Keratinocyte (primary cell): ENCODE results near the gene ACSM2B. TPM values are rescaled to one million over a fixed set of nuclear protein-coding genes. Genes with fewer than 3 reads are reported as not detected.
"Not testable (repeated sequence)": the region's sequence is repeated elsewhere in the genome, so short reads cannot be mapped to it uniquely, and the experiment has no call there.

Experiments used
- DNase-seq: peaks from one replicate; pipeline ENCODE4 v3.0.0-alpha.2; 2011; ENCODE audit warnings: low read depth, missing footprints, low spot score
- FAIRE-seq: peaks from 2 replicates; lab custom pipeline; 2011; peaks lifted over from hg19 to GRCh38; lab: Jason Lieb, UNC
- H2AFZ ChIP-seq: 2 replicates; pipeline ENCODE4 v1.6.0; 2012; ENCODE audit warnings: low read length, control low read depth, inconsistent platforms; ENCODE audit not compliant: control insufficient read depth
- H3K27ac ChIP-seq: 2 replicates; pipeline ENCODE4 v1.5.1; 2011; ENCODE audit warnings: low read length; ENCODE audit not compliant: control insufficient read depth, insufficient read depth
- H3K27me3 ChIP-seq: 3 replicates; pipeline ENCODE4 v1.6.0; 2011; ENCODE audit warnings: low read length; ENCODE audit not compliant: control insufficient read depth, insufficient read depth; ENCODE audit errors: extremely low read depth
- H3K36me3 ChIP-seq, 2 experiments: 2 replicates in 1 of 2; 3 replicates in 1 of 2; pipeline ENCODE4 v1.5.1; 2011; ENCODE audit warnings: low read length in 2 of 2, mild to moderate bottlenecking in 1 of 2; ENCODE audit not compliant: control insufficient read depth in 2 of 2, insufficient read depth in 2 of 2; ENCODE audit errors: extremely low read depth in 1 of 2
- H3K4me1 ChIP-seq: 3 replicates; pipeline ENCODE4 v1.5.1; 2011; ENCODE audit warnings: low read length; ENCODE audit not compliant: control insufficient read depth, insufficient read depth; ENCODE audit errors: extremely low read depth
- H3K4me2 ChIP-seq: 3 replicates; pipeline ENCODE4 v1.6.0; 2011; ENCODE audit warnings: low read depth, low read length; ENCODE audit not compliant: control insufficient read depth, insufficient read depth; ENCODE audit errors: extremely low read depth
- H3K4me3 ChIP-seq, 3 experiments: fragments of 200-600 bp in 1 of 3; sonication (generic) in 1 of 3; 2 replicates in 2 of 3; 3 replicates in 1 of 3; pipeline ENCODE4 v1.5.1; 2011 to 2016; ENCODE audit warnings: low read length in 3 of 3, mild to moderate bottlenecking in 3 of 3, control low read depth in 2 of 3, inconsistent platforms in 1 of 3, low read depth in 1 of 3, mixed read lengths in 1 of 3, mixed run types in 1 of 3, moderate library complexity in 1 of 3; ENCODE audit not compliant: control insufficient read depth in 2 of 3, insufficient read depth in 2 of 3; ENCODE audit errors: extremely low read depth in 1 of 3
- H3K79me2 ChIP-seq: 2 replicates; pipeline ENCODE4 v1.6.0; 2012; ENCODE audit warnings: low read length; ENCODE audit not compliant: control insufficient read depth, insufficient read depth
- H3K9ac ChIP-seq: 3 replicates; pipeline ENCODE4 v1.6.0; 2011; ENCODE audit warnings: low read length; ENCODE audit not compliant: control insufficient read depth, insufficient read depth; ENCODE audit errors: extremely low read depth
- H3K9me1 ChIP-seq: 3 replicates; pipeline ENCODE4 v1.6.0; 2011; ENCODE audit warnings: low read length; ENCODE audit not compliant: control insufficient read depth, insufficient read depth; ENCODE audit errors: extremely low read depth
- H3K9me3 ChIP-seq: 2 replicates; pipeline ENCODE4 v1.5.1; 2012; ENCODE audit warnings: low read depth, low read length; ENCODE audit not compliant: control insufficient read depth
- H4K20me1 ChIP-seq: 3 replicates; pipeline ENCODE4 v1.6.0; 2011; ENCODE audit warnings: low read length; ENCODE audit not compliant: control insufficient read depth, insufficient read depth; ENCODE audit errors: extremely low read depth
- CTCF ChIP-seq, 3 experiments: IDR thresholded peaks in 1 of 3; conservative IDR thresholded peaks in 1 of 3; optimal IDR thresholded peaks in 1 of 3; 2 replicates in 2 of 3; 3 replicates in 1 of 3; pipeline versions ENCODE3 to v1.5.1; 2011; ENCODE audit warnings: low read length in 3 of 3, mild to moderate bottlenecking in 3 of 3, moderate library complexity in 2 of 3, control low read depth in 1 of 3, inconsistent platforms in 1 of 3; ENCODE audit not compliant: insufficient read depth in 2 of 3; ENCODE audit errors: extremely low read depth in 1 of 3
- EZH2 ChIP-seq: IDR thresholded peaks from one replicate; pipeline ENCODE4 v1.6.1; 2012; ENCODE audit warnings: inconsistent platforms, mild to moderate bottlenecking, low read length, moderate library complexity
- dilution Hi-C: fragments of 300-500 bp; cut with MboI; formaldehyde crosslinking; loops from one replicate; pipeline ENCODE4 v1.7.0; 2020; ENCODE audit warnings: low sequenced_read_pairs; ENCODE audit not compliant: extremely low pct_ligation_motif_present
- polyA plus RNA-seq, 5 experiments: library from polyadenylated mRNA; depleted of rRNA in 3 of 5; stranded (reverse) in 3 of 5; stranded (forward) in 1 of 5; unstranded in 1 of 5; fragments of >200 nt; gene quantifications; 1 replicate in 1 of 5; 2 replicates in 3 of 5; 3 replicates in 1 of 5; pipeline versions ENCODE4 v1.2.1 to v1.2.3, GENCODE V29; 2011 to 2012; ENCODE audit warnings: missing spikeins in 2 of 5, low read depth in 1 of 5, low replicate concordance in 1 of 5

The ACSM2B gene
- polyA plus RNA-seq, 1 donor (not counting 4 experiments of a cell fraction or from before 2014, with no cell fraction given): not detected

- Histone ChIP-seq H4K20me1 (no peaks in the 10 kb centered on the region), H3K27ac (no peak overlapping the region), H3K9me1 (no peaks in the 10 kb centered on the region), H3K79me2 (no peaks in the 10 kb centered on the region), H3K4me2 (no peak overlapping the region), H3K9me3 (no peaks in the 10 kb centered on the region), H2AFZ (no peak overlapping the region), H3K36me3 (no peaks in the 10 kb centered on the region), H3K4me3 (no peak overlapping the region), H3K9ac (no peak overlapping the region), H3K27me3 (no peaks in the 10 kb centered on the region), H3K4me1 (no peaks in the 10 kb centered on the region)
- no peak for DNase-seq
- FAIRE-seq: no peak
- TF ChIP-seq EZH2: no peak
- no peak for TF ChIP-seq CTCF (optimal IDR thresholded peaks at IDR 0.05 in 1 of 3, IDR thresholded peaks at IDR 0.05 in 1 of 3, conservative IDR thresholded peaks at IDR 0.05 in 1 of 3; ENCODE audit: extremely low read depth in 1 of 3, insufficient read depth in 2 of 3, low read length in 3 of 3)
- dilution Hi-C loops: no loop called here
Measured at GRCh38 chr16:20538687-20539086, 37.5 kb downstream of the ACSM2B start.

GRCh38 chr16:20538181-20538580, 38.0 kb downstream of the ACSM2B start:
- no peaks in the 10 kb centered on the region for H3K27me3 ChIP-seq
- no peak overlapping the region for H2AFZ ChIP-seq
- H3K27ac ChIP-seq: no peak overlapping the region
- DNase-seq (no peak), FAIRE-seq (no peak)
- no peaks in the 10 kb centered on the region for H3K4me1 ChIP-seq
- no peaks in the 10 kb centered on the region for H3K79me2 ChIP-seq
- no peaks in the 10 kb centered on the region for H3K36me3 ChIP-seq
- H3K9me3 ChIP-seq: no peaks in the 10 kb centered on the region
- no peak overlapping the region for H3K4me3 ChIP-seq
- no peak overlapping the region for H3K4me2 ChIP-seq
- no peak overlapping the region for H3K9ac ChIP-seq
- H4K20me1 ChIP-seq: no peaks in the 10 kb centered on the region
- TF ChIP-seq CTCF (optimal IDR thresholded peaks at IDR 0.05 in 1 of 3, IDR thresholded peaks at IDR 0.05 in 1 of 3, conservative IDR thresholded peaks at IDR 0.05 in 1 of 3; ENCODE audit: extremely low read depth in 1 of 3, insufficient read depth in 2 of 3, low read length in 3 of 3) (no peak), EZH2 (no peak)
- dilution Hi-C loops: no loop called here
- no peaks in the 10 kb centered on the region for H3K9me1 ChIP-seq

DNA sequence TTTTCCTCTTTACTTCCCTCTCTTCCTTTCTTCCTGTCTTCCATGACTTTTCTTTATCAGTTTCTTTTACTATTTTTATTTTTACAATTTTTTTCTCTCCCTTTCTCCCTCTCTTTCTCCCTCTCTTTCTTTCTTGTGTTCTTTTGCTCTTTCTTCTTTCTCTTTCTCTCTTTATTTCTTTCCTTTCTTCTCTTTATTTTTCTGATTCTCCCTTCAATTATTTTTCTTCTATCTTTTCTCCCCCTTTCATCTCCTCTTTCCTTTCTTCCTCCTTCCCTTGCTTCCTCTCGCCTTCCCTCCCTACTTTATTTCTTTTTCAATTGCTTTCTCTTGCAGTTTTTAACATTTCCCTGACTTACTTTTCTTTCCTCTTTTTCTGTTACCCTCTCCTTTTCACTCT, 39.5 kb downstream of the ACSM2B start:
- H4K20me1 ChIP-seq, H3K4me3 ChIP-seq, H3K9me3 ChIP-seq, H3K27me3 ChIP-seq, FAIRE-seq, H3K27ac ChIP-seq, H3K79me2 ChIP-seq, H3K9me1 ChIP-seq, dilution Hi-C loops, DNase-seq, H3K4me2 ChIP-seq, H3K9ac ChIP-seq, H3K4me1 ChIP-seq, H3K36me3 ChIP-seq, H2AFZ ChIP-seq: not testable (repeated sequence)

GRCh38 chr16:20532284-20532792, 43.8 kb downstream of the ACSM2B start:
- FAIRE-seq, H4K20me1 ChIP-seq, H3K4me1 ChIP-seq, H3K4me2 ChIP-seq, H3K9ac ChIP-seq, H3K4me3 ChIP-seq, H3K9me1 ChIP-seq, H3K79me2 ChIP-seq, H2AFZ ChIP-seq, DNase-seq, H3K36me3 ChIP-seq, H3K9me3 ChIP-seq, dilution Hi-C loops, H3K27me3 ChIP-seq, H3K27ac ChIP-seq: not testable (repeated sequence)
